Bone marrow (tissue), 2 donors: ENCODE measurements around the gene RHBDF1.

Experiments used
- DNase-seq, 2 donors: peaks; one replicate each; lab custom pipeline; 2025; lab: John Stamatoyannopoulos, UW

The RHBDF1 gene

GRCh38 chr16:92431-93339 is 20.3 kb upstream of the RHBDF1 start:
- DNase-seq = no peak

DNA sequence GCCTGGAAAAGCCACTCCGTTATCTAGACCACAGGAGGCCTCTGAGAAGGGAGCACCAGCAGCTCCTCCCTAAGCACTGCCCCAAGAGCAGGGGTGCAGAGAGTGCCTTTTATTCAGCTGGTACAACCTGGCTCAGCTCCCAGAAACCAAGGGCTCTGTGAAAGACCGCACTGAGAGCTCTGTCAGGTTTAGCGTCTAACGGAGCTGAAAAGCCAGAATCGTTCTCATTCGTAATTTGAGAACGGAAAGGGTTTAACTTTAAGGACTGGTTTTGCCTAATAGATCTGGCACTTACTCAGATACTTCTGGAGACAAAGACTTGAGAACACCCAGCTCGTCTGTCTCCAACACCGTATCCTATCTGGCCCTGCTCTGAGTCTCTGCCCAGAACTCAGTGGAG is 19.1 kb upstream of the RHBDF1 start:
- DNase-seq = no peak

- no peak for DNase-seq
Measured at GRCh38 chr16:89391-90302, 17.2 kb upstream of the RHBDF1 start.

DNA sequence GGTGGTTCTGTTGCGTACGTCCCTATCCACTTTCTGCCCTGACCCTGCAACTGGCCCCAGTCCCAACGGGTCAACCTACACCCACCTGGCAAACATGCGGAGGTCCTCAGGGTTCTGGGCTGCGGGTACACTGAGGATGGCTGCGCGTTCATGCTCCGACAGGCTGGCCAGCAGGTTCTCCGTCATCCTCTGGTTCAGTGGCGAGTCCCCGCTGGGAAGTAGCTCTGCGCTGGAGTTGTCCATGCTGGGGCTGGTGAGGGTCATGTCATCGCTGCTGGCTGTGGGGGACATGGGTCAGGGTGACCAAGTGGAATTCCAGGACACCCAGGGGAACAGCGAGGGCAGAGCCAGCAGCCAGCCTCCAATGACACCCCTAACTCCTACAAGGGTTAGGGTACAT is 16.2 kb upstream of the RHBDF1 start:
- no peak for DNase-seq

DNA sequence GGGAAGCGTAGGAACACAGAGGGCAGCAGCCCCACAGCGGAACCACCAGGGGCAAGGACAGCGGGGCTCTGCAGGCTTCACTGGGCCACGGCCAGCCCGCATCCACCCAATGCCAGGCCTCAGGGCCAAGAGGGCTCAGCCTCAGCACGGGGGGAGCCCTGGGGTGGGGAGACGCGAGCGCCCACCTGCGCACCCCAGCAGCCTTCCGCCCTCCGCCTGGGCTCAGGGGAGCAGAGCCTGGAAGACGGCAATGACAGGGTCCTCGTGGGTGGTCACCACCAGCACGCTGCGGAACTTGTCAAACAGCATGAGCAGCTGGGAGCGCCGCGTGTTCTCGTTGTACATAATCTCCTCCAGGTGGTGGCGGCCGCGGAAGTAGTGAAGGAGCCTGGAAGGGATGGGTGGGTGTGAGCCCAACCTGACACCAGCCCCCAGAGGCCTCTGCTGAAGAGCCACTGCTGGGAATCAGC is 14.1 kb upstream of the RHBDF1 start:
- DNase-seq = no peak

- DNase-seq = no peak
Measured at GRCh38 chr16:85865-86264, 13.4 kb upstream of the RHBDF1 start.

- no peak for DNase-seq
Measured at GRCh38 chr16:85407-85782, 13.0 kb upstream of the RHBDF1 start.

- peak; percentile 23 to 96 for DNase-seq
Measured at GRCh38 chr16:84718-85406, 12.4 kb upstream of the RHBDF1 start.

DNA sequence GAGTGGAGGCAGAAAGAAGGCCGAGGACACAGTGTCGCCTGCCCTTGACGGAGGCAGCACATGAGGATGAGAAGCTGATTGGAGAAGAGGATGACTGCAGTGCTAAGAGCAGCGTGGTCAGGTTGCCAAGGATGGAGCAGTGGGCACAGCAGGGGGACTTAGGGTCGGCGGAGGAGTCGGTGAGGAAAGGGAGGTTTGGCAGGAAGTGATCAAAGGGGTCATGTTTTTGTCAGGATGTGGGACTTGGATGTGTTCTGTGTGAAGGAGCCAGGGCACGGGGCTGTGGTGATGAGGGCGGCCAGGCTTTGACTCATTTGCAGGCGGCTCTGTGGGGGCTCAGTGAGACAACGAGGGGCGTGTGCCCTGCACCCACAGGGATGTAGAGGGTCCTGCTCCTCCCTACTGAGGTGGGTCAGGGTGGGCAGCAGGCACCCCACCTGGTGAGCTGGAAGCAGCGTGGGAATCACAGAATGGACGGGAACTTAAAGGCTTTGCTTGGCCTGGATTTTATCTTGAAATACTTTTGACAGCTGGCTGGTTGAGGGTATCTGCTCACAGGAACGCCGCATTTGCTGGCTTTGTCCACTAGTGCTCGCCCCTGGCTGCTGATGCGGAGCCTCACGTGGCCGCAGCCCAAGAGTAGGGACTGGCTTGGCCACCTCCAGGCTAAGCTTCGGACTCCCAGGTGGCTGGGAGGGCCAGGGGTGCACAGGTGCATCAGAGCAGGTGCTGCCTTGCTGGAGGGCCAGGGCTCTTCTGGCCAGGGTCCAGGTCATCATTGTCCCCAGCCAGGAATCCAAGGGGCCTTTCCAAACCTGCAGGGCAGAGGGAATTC is 11.6 kb upstream of the RHBDF1 start:
- DNase-seq = peak in 1 of 2 donors; percentile 11

DNA sequence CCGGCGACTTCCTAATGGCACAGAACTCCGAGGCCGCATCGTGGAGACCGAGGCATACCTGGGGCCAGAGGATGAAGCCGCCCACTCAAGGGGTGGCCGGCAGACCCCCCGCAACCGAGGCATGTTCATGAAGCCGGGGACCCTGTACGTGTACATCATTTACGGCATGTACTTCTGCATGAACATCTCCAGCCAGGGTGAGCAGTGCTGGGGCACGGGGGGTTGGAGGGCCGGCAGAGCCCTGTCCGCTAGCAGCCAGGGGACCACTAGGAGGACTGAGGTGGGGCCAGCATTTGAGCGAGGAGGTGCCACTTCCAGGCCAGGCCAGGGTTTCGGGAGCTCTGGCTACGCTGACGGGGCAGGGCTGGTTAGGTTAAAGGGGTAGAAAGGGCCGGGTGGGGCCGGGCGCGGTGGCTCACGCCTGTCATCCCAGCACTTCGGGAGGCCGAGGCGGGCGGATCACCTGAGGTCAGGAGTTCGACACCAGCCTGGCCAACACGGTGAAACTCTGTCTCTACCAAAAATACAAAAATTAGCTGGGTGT is 10.7 kb upstream of the RHBDF1 start:
- no peak for DNase-seq

- no peak for DNase-seq
Measured at GRCh38 chr16:79151-80054, 7.0 kb upstream of the RHBDF1 start.

GRCh38 chr16:78444-79150 is 6.2 kb upstream of the RHBDF1 start:
- DNase-seq = no peak

DNA sequence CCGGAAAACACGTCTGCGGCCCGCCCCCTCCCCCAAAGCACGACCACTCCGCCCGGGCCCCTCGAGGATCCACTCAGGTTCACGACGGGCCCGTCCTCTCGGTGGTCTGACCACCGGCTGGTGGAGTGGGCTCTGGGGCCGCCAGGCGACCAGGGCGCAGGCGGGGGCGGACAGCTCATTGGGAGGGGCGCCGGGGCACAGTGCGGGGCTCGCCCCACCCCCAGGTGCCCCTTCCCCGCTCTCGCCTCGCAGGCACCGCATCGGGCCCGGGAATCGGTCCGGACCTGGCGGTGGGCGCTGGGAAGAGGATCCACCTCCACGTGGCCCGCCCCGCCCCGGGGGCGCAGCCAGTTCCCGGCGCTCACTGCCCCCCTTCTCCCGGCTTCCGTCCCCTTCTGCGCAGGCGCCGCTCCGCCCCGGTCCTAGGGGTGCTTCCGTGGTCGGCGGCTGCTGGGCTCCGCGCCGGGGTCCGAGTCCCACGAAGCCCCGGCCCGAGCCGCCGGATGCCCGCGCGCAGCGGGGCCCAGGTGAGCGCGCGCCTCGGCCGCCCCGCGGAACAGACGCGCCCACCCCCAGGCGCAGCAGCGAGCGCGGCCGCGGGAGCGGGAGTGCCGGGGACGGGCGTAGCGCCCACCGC is 5.5 kb upstream of the RHBDF1 start, which contains the start of gene MPG:
TSS of gene MPG (plus strand) at position 419 of the 637 bp plus-strand sequence. CDS start at position 504, 85 bp downstream.
- DNase-seq = peak; percentile 27 to 48

GRCh38 chr16:77273-77806 is 4.9 kb upstream of the RHBDF1 start:
- no peak for DNase-seq

DNA sequence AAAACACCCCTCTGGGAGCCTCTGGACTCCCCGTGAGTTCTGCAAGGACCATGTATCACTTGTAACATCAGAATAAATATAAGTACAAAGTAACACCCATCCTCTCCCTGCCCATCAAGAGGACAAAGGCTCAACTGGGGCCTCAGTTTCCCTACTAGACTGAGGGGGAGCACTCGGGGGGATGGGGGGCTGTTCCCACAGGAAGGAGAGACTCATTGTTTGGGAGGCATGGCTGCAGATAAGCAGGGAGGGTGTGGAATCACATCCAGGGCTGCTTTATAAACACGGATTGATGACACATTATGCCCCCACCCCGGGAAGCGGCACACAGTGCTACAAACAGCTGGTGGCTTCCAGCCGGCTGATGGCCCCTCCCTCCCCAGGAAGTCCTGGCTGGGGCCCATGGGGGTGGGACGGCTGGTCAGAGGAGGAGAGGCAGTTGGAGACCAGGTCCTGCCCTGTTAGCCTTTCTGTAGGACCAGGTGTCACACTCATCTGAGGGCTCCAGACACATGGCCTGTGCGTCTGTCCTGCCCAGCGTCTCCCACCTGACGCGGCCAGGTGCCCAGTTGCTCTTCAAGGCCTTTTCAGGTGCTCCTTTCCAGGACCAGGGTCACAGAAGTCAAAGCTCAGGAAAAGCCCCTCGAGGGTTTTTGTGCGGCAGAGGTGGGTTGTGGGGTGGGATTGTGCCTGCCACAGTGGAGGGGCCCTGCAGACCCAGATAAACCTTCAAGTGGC is 4.3 kb upstream of the RHBDF1 start:
- DNase-seq = peak in 1 of 2 donors; percentile 51

- DNase-seq = peak; percentile 40 to 51
Measured at GRCh38 chr16:75580-76501, 3.4 kb upstream of the RHBDF1 start.
